ENCODE data around the gene PIP5K1A. TPM values are rescaled to one million over a fixed set of nuclear protein-coding genes. Genes with fewer than 3 reads are reported as not detected.

Gene PIP5K1A
- polyA plus RNA-seq, 1 of the 3 experiments (the other 2 are of a cell fraction): 66.0 TPM

DNA sequence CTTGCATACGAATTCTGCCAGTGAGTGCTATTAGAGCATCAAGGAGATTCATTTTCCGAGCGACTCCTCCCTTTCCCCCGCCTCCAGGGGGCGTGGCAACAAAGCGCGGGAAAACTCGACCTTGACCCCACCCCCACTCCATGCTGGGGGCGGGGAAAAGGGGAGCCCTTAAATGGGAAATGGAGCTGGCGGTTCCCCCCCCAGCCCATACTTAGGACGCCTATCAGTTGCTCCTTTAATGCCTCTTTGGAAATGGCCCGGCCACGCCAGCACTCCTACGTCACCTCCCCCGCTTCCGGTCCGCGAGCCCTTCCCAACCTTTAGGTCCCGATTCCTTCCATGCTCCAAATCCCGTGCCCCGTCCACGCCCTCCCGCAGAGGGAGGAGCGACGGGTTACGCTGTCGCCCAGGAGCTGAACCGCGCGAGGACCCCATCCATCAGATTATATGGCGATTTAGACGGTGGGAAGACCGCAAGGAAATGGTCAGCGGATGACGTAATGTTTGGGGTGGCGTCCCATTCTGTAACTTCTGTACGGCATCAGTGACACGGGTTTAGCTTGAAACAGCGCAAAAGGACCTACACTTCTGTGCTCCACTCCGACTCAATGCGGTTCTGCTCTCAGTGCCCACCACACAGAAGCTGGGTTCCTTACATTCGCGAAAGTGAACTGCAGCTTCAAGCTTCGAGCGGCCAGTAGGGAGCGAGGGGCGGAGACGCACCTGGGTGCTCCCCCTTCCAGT lies 83.0 kb downstream of the PIP5K1A start:
- H3K4me3 ChIP-seq (ENCODE audit: low read depth in 2 of 2, low read length in 1 of 2): peak overlapping the region; percentile 70 to 86
- peaks cover 4% of the 10 kb centered on the region for H3F3A ChIP-seq (replicated peaks; ENCODE audit: insufficient read depth)
- no peaks in the 10 kb centered on the region for H3K9me3 ChIP-seq
- H3K9me2 ChIP-seq: no peaks in the 10 kb centered on the region
- POLR2A ChIA-PET: interaction anchor here (0.6 to 1.9 kb wide), 15 partner anchors 9 to 539 kb away, joined by 3 to 11 read pairs (median 3); partner anchors contain the start of genes CGN, PI4KB, PSMD4 and RFX5
- H3K9ac ChIP-seq: peak overlapping the region; percentile 95
- H3K27ac ChIP-seq (ENCODE audit: low read depth in 2 of 2, low read length in 1 of 2): peak overlapping the region; percentile 98 to 100
- under 1% methylated on average over 16 of the region's 48 CpGs for WGBS (ENCODE audit: low lambda C conversion rate)
- peak overlapping the region; percentile 84 for H3K4me2 ChIP-seq
- no peaks in the 10 kb centered on the region for H4K20me1 ChIP-seq (ENCODE audit: insufficient read depth)
- DNase-seq: peak; percentile 93
- peaks cover 0 to 14% of the 10 kb centered on the region in 2 experiments; a peak in 1 of 4 replicates for H3K4me1 ChIP-seq (ENCODE audit: control insufficient read depth in 1 of 2, insufficient read depth in 2 of 2, low read depth in 1 of 2, low read length in 1 of 2)
- H3K27me3 ChIP-seq (ENCODE audit: insufficient read depth): no peaks in the 10 kb centered on the region
- peaks cover 7 to 9% of the 10 kb centered on the region in 2 experiments for H3K36me3 ChIP-seq (replicated peaks in 1 of 2; ENCODE audit: control insufficient read depth in 1 of 2, insufficient read depth in 2 of 2, low read length in 1 of 2)
- CTCF ChIA-PET: interaction anchor here (1.0 to 5.7 kb wide), 5 partner anchors 19 to 59 kb away, joined by 3 to 36 read pairs (median 7); partner anchors contain the start of gene PSMD4
- H3K79me2 ChIP-seq (ENCODE audit: insufficient read depth): peaks cover 40% of the 10 kb centered on the region
- H2AFZ ChIP-seq (ENCODE audit: low read depth): peak overlapping the region; percentile 95
- TF ChIP-seq, protein P1, sequence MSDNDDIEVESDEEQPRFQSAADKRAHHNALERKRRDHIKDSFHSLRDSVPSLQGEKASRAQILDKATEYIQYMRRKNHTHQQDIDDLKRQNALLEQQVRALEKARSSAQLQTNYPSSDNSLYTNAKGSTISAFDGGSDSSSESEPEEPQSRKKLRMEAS (IDR thresholded peaks at IDR 0.05; ENCODE audit: low read depth): peak; percentile 91
- TF ChIP-seq RCOR1 (IDR thresholded peaks at IDR 0.05; ENCODE audit: low read length) (no peak), YY1 (IDR thresholded peaks at IDR 0.05; ENCODE audit: low read depth) (peak; percentile 55; the same call in 1 of the 2 replicates), TAF1 (IDR thresholded peaks at IDR 0.05; ENCODE audit: borderline replicate concordance, low read depth, low read length) (0 out of 2 replicates have a peak, but pooled peaks have one; percentile 51), EZH2phosphoT487 (IDR thresholded peaks at IDR 0.05; ENCODE audit: borderline replicate concordance, low read depth) (no peak), RAD21 (IDR thresholded peaks at IDR 0.05; ENCODE audit: low read length) (no peak), FOXJ3 (CRISPR knock-in tag; IDR thresholded peaks at IDR 0.05) (no peak), IRF3 (IDR thresholded peaks at IDR 0.05; ENCODE audit: low read depth, low read length) (no peak), PBX3 (IDR thresholded peaks at IDR 0.05) (peak; percentile 50), FOSL2 (IDR thresholded peaks at IDR 0.05; ENCODE audit: borderline replicate concordance, low read depth) (no peak), GATA2 (CRISPR knock-in tag; IDR thresholded peaks at IDR 0.05) (no peak), GABPA (IDR thresholded peaks at IDR 0.05; ENCODE audit: low read depth) (peak; percentile 71), SIN3A (IDR thresholded peaks at IDR 0.05; ENCODE audit: borderline replicate concordance, low read depth, low read length) (0 out of 2 replicates have a peak, but pooled peaks have one; percentile 48), RXRA (IDR thresholded peaks at IDR 0.05; ENCODE audit: borderline replicate concordance, low read depth) (no peak), MXI1 (IDR thresholded peaks at IDR 0.05; ENCODE audit: low read depth, low read length) (peak; percentile 13), CHD2 (IDR thresholded peaks at IDR 0.05; ENCODE audit: low read length, partially characterized antibody) (peak; percentile 94), TEAD4 (IDR thresholded peaks at IDR 0.05; ENCODE audit: borderline replicate concordance, insufficient read depth) (no peak)
- TF ChIP-seq, protein P2, sequence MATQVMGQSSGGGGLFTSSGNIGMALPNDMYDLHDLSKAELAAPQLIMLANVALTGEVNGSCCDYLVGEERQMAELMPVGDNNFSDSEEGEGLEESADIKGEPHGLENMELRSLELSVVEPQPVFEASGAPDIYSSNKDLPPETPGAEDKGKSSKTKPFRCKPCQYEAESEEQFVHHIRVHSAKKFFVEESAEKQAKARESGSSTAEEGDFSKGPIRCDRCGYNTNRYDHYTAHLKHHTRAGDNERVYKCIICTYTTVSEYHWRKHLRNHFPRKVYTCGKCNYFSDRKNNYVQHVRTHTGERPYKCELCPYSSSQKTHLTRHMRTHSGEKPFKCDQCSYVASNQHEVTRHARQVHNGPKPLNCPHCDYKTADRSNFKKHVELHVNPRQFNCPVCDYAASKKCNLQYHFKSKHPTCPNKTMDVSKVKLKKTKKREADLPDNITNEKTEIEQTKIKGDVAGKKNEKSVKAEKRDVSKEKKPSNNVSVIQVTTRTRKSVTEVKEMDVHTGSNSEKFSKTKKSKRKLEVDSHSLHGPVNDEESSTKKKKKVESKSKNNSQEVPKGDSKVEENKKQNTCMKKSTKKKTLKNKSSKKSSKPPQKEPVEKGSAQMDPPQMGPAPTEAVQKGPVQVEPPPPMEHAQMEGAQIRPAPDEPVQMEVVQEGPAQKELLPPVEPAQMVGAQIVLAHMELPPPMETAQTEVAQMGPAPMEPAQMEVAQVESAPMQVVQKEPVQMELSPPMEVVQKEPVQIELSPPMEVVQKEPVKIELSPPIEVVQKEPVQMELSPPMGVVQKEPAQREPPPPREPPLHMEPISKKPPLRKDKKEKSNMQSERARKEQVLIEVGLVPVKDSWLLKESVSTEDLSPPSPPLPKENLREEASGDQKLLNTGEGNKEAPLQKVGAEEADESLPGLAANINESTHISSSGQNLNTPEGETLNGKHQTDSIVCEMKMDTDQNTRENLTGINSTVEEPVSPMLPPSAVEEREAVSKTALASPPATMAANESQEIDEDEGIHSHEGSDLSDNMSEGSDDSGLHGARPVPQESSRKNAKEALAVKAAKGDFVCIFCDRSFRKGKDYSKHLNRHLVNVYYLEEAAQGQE (IDR thresholded peaks at IDR 0.05; ENCODE audit: low read depth, low read length): no peak
- TF ChIP-seq, protein P3, sequence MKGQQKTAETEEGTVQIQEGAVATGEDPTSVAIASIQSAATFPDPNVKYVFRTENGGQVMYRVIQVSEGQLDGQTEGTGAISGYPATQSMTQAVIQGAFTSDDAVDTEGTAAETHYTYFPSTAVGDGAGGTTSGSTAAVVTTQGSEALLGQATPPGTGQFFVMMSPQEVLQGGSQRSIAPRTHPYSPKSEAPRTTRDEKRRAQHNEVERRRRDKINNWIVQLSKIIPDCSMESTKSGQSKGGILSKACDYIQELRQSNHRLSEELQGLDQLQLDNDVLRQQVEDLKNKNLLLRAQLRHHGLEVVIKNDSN (IDR thresholded peaks at IDR 0.05; ENCODE audit: borderline replicate concordance, low read depth): 0 out of 2 replicates have a peak, but pooled peaks have one; percentile 27
- TF ChIP-seq, protein P4, sequence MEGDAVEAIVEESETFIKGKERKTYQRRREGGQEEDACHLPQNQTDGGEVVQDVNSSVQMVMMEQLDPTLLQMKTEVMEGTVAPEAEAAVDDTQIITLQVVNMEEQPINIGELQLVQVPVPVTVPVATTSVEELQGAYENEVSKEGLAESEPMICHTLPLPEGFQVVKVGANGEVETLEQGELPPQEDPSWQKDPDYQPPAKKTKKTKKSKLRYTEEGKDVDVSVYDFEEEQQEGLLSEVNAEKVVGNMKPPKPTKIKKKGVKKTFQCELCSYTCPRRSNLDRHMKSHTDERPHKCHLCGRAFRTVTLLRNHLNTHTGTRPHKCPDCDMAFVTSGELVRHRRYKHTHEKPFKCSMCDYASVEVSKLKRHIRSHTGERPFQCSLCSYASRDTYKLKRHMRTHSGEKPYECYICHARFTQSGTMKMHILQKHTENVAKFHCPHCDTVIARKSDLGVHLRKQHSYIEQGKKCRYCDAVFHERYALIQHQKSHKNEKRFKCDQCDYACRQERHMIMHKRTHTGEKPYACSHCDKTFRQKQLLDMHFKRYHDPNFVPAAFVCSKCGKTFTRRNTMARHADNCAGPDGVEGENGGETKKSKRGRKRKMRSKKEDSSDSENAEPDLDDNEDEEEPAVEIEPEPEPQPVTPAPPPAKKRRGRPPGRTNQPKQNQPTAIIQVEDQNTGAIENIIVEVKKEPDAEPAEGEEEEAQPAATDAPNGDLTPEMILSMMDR (IDR thresholded peaks at IDR 0.05): no peak; the same call in 1 of the 2 replicates
- TF ChIP-seq, protein P5, sequence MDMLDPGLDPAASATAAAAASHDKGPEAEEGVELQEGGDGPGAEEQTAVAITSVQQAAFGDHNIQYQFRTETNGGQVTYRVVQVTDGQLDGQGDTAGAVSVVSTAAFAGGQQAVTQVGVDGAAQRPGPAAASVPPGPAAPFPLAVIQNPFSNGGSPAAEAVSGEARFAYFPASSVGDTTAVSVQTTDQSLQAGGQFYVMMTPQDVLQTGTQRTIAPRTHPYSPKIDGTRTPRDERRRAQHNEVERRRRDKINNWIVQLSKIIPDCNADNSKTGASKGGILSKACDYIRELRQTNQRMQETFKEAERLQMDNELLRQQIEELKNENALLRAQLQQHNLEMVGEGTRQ (IDR thresholded peaks at IDR 0.05; ENCODE audit: borderline replicate concordance, low read depth, low read length): no peak

Data from SK-N-SH (cell line).